K562 (cell line): ENCODE measurements around the gene MAD2L1. TPM values are rescaled to one million over a fixed set of nuclear protein-coding genes. Genes with fewer than 3 reads are reported as not detected.

Experiments
- ATAC-seq: fragments of 200-7000 bp; cut with Tn5 transposase; 3 replicates; pipeline ENCODE4 v1.9.1; 2020; ENCODE audit warnings: moderate library complexity
- BruUV-seq: library from RNA; stranded (reverse); fragments of 400-500 nt; replicated peaks from 2 replicates; lab custom pipeline; 2021; lab: Mats Ljungman, UMichigan
- CTCF ChIA-PET: fragments of 300-600 bp; formaldehyde crosslinking; extraction: SDS; loops from one replicate; lab custom pipeline; 2021; ENCODE audit warnings: low intra/inter-chr PET ratio; lab: Yijun Ruan, JAX
- POLR2A ChIA-PET: fragments of 300-600, 350-650 bp; sonication (Branson Sonifier 250); formaldehyde crosslinking; extraction: SDS; loops from one replicate; lab custom pipeline; 2021; ENCODE audit warnings: antibody characterized with exemption, inconsistent platforms; lab: Yijun Ruan, JAX
- DNase-seq, 4 experiments: peaks; one replicate each; pipeline versions ENCODE4 v3.0.0 to v3.0.0-alpha.2; 2011 to 2018; ENCODE audit warnings: low spot score in 3 of 4, mixed read lengths in 3 of 4; ENCODE audit errors: extremely low read depth in 1 of 4
- FAIRE-seq: peaks from 2 replicates; lab custom pipeline; 2011; peaks lifted over from hg19 to GRCh38; lab: Jason Lieb, UNC
- H2AFZ ChIP-seq: 2 replicates; pipeline ENCODE4 v1.6.0; 2011; ENCODE audit warnings: low read depth, low read length, control low read depth, inconsistent platforms
- H3K27ac ChIP-seq: fragments of 200-600 bp; 3 replicates; pipeline ENCODE4 v1.8.0; 2011; ENCODE audit warnings: low read depth, mild to moderate bottlenecking, control low read depth, inconsistent platforms, low read length, moderate library complexity, mixed read lengths; ENCODE audit errors: extremely low read depth
- H3K27me3 ChIP-seq, 2 experiments: fragments of 300-600 bp in 1 of 2; 2 replicates in 1 of 2; 3 replicates in 1 of 2; pipeline versions ENCODE4 v1.6.0 to v1.8.0; 2011; ENCODE audit warnings: inconsistent platforms in 2 of 2, low read length in 2 of 2, mild to moderate bottlenecking in 1 of 2, mixed read lengths in 1 of 2, moderate library complexity in 1 of 2; ENCODE audit not compliant: control insufficient read depth in 2 of 2, insufficient read depth in 2 of 2
- H3K36me3 ChIP-seq: fragments of 300-600 bp; 3 replicates; pipeline ENCODE4 v1.8.0; 2011; ENCODE audit warnings: mild to moderate bottlenecking, low read length, inconsistent platforms; ENCODE audit not compliant: control insufficient read depth, insufficient read depth
- H3K4me1 ChIP-seq, 2 experiments: fragments of 200-600 bp in 1 of 2; replicated peaks in 1 of 2; 2 replicates in 1 of 2; 3 replicates in 1 of 2; pipeline versions ENCODE4 v1.5.1 to v1.8.0; 2011; ENCODE audit warnings: inconsistent platforms in 2 of 2, low read length in 2 of 2, mild to moderate bottlenecking in 1 of 2, mixed read lengths in 1 of 2, moderate library complexity in 1 of 2; ENCODE audit not compliant: control insufficient read depth in 2 of 2, insufficient read depth in 2 of 2
- H3K4me2 ChIP-seq: 2 replicates; pipeline ENCODE4 v1.6.1; 2011; ENCODE audit warnings: low read length, control low read depth, inconsistent platforms, mixed read lengths; ENCODE audit not compliant: insufficient read depth
- H3K4me3 ChIP-seq: fragments of 200-600 bp; sonication (generic), shearing (Covaris generic); 2 replicates; pipeline ENCODE4 v1.5.1; 2016; ENCODE audit warnings: control low read depth, inconsistent platforms
- H3K79me2 ChIP-seq: fragments of 200-600 bp; 3 replicates; pipeline ENCODE4 v1.8.0; 2011; ENCODE audit warnings: low read length, inconsistent platforms; ENCODE audit not compliant: control insufficient read depth, insufficient read depth
- H3K9ac ChIP-seq, 2 experiments: 2 replicates each; pipeline versions ENCODE4 v1.6.0 to v1.6.1; 2011; ENCODE audit warnings: low read depth in 2 of 2, low read length in 2 of 2, control low read depth in 1 of 2, inconsistent platforms in 1 of 2, mild to moderate bottlenecking in 1 of 2, mixed read lengths in 1 of 2; ENCODE audit not compliant: insufficient read depth in 1 of 2
- H3K9me1 ChIP-seq: one replicate; pipeline ENCODE4 v1.6.0; 2011; ENCODE audit warnings: inconsistent platforms, mild to moderate bottlenecking, low read length, moderate library complexity; ENCODE audit not compliant: control insufficient read depth, insufficient read depth
- H3K9me3 ChIP-seq: replicated peaks from 2 replicates; pipeline ENCODE4 v1.5.1; 2011; ENCODE audit warnings: low read depth, low read length, inconsistent platforms; ENCODE audit not compliant: control insufficient read depth, insufficient read depth
- H4K20me1 ChIP-seq: replicated peaks from 2 replicates; pipeline ENCODE4 v1.6.1; 2011; ENCODE audit warnings: low read length, inconsistent platforms, mixed read lengths; ENCODE audit not compliant: control insufficient read depth, insufficient read depth
- CTCF ChIP-seq, 3 experiments: IDR thresholded peaks in 2 of 3; conservative IDR thresholded peaks in 1 of 3; 2 replicates each; pipeline ENCODE4 v1.5.1; 2011 to 2012; ENCODE audit warnings: low read length in 3 of 3, mild to moderate bottlenecking in 3 of 3, control low read depth in 2 of 3, improper control_type of control experiment in 1 of 3, inconsistent platforms in 1 of 3, low read depth in 1 of 3, mixed read lengths in 1 of 3, moderate library complexity in 1 of 3; ENCODE audit not compliant: insufficient read depth in 2 of 3
- HCFC1 ChIP-seq: IDR thresholded peaks from 2 replicates; pipeline ENCODE4 v1.6.1; 2012; ENCODE audit warnings: low read depth, low read length, improper control_type of control experiment
- in situ Hi-C: fragments of 300-500 bp; cut with MboI; formaldehyde crosslinking; loops from 4 replicates; pipeline ENCODE4 v1.15.0; 2018; ENCODE audit warnings: inconsistent platforms, mixed read lengths
- intact Hi-C: fragments of 100-400 bp; cut with micrococcal nuclease; formaldehyde crosslinking; loops from 2 replicates; pipeline ENCODE4 v1.14.2; 2022
- polyA plus RNA-seq, 8 experiments: library from polyadenylated mRNA; depleted of rRNA in 4 of 8; stranded (reverse) in 5 of 8; unstranded in 3 of 8; fragments of >200 nt; fragmentation: Nextera tagmentation in 2 of 8; fragmentation: Illumina TruSeq in 1 of 8; extraction: Ambion mirVana in 2 of 8; extraction: Trizol in 1 of 8; gene quantifications; 2 replicates each; pipeline versions ENCODE4 v1.2.1 to v1.2.3, GENCODE V29; 2011 to 2014; ENCODE audit warnings: inconsistent platforms in 1 of 8, missing spikeins in 1 of 8
- total RNA-seq, 7 experiments: library from RNA; depleted of rRNA in 6 of 7; stranded (reverse); fragments of >200 nt in 6 of 7; fragmentation: Illumina TruSeq in 2 of 7; extraction: Trizol in 2 of 7; gene quantifications; 2 replicates each; pipeline versions ENCODE4 v1.2.1 to v1.2.3, GENCODE V29; 2011 to 2021; ENCODE audit warnings: low replicate concordance in 1 of 7
- TF ChIP-seq, protein P1 (sequence below): fragments of 450-650 bp; formaldehyde crosslinking; IDR thresholded peaks from 2 replicates; pipeline ENCODE4 v1.4.0; 2022; ENCODE audit warnings: missing genetic modification characterization

MAD2L1 gene
- total and polyA plus RNA-seq, 9 of the 15 experiments (the other 6 are each of a cell fraction or from before 2014, with no cell fraction given) = 75.0 to 494 (median 129) TPM

DNA sequence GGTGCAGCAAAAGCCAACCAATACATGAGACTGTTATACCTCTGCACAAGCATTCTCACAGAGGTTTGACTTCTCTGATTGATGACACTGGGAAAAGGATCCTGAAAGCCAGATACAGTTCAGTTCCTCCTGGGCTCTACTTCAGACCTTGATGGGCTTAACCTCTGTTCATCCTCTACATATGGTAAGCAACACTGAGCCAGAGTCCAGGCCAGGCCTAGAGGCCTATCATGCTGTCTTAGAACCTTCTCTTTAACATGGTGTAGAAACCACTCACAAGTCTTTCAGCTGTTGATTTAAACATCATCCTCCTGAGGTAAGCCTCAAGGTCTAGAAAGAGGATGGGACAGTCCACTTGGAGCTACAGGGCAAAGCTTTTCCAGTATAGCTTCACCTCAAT, 9.2 kb downstream of the MAD2L1 start (continued):
- TF ChIP-seq, protein P1, sequence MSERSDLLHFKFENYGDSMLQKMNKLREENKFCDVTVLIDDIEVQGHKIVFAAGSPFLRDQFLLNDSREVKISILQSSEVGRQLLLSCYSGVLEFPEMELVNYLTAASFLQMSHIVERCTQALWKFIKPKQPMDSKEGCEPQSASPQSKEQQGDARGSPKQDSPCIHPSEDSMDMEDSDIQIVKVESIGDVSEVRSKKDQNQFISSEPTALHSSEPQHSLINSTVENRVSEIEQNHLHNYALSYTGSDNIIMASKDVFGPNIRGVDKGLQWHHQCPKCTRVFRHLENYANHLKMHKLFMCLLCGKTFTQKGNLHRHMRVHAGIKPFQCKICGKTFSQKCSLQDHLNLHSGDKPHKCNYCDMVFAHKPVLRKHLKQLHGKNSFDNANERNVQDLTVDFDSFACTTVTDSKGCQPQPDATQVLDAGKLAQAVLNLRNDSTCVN (CRISPR knock-in tag) = no peak

DNA sequence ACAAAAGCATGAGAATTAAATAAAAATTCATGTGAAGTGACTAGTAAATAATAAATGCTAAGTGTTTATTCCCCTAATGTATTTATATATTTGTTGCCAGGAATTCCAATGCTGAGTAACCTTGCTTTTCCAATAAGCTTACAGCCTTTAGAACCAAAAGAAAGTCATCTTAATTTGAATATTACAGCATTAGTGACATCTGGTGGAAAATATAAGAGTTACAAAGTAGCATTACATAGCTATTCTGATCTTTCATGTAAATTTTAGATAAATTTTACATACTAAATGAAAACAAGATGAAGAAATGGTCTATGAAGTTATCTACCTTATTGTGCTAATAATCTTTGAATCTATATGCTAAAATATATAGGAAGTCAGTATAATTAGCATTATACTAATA, 10.4 kb downstream of the MAD2L1 start:
- H3K9me1 ChIP-seq = no peaks in the 10 kb centered on the region
- intact Hi-C loops (no loop called here), in situ Hi-C loops (loop anchor here (10.0 kb wide), 2 partner anchors 431 to 741 kb away; partner anchors contain the start of gene PDE5A)
- H4K20me1 ChIP-seq = no peaks in the 10 kb centered on the region
- H3K4me2 ChIP-seq = no peak overlapping the region
- H3K4me1 ChIP-seq = no peaks in the 10 kb centered on the region
- TF ChIP-seq CTCF (IDR thresholded peaks at IDR 0.05 in 2 of 3, conservative IDR thresholded peaks at IDR 0.05 in 1 of 3; ENCODE audit: insufficient read depth in 2 of 3, low read depth in 1 of 3, low read length in 3 of 3) = 0 out of 6 replicates have a peak, but pooled peaks of 1 of the 3 experiments have one; percentile 13
- no peak for TF ChIP-seq HCFC1
- ATAC-seq (0 out of 3 replicates have a peak, but pooled peaks have one; percentile 24), DNase-seq (no peak), FAIRE-seq (no peak)
- ChIA-PET POLR2A (interaction anchor here (0.9 to 1.0 kb wide), 2 partner anchors 10 to 14 kb away, joined by 3 read pairs; partner anchors contain the start of gene MAD2L1), CTCF (interaction anchor here (0.5 to 1.0 kb wide), 3 partner anchors 282 to 497 kb away, joined by 3 to 5 read pairs (median 4); no protein-coding TSS in a partner anchor)
- H3K27me3 ChIP-seq = no peaks in the 10 kb centered on the region
- H3K36me3 ChIP-seq = peaks cover 58% of the 10 kb centered on the region
- BruUV-seq = no TSS peak
- H2AFZ ChIP-seq = no peak overlapping the region
- H3K4me3 ChIP-seq = no peak overlapping the region
- H3K9ac ChIP-seq = no peak overlapping the region
- peaks cover 12% of the 10 kb centered on the region for H3K79me2 ChIP-seq
- no peaks in the 10 kb centered on the region for H3K9me3 ChIP-seq
- H3K27ac ChIP-seq = no peak overlapping the region
